Gastrocnemius medialis (tissue), 4 donors: Measurements from ENCODE around the gene SYCP2. TPM values are rescaled to one million over a fixed set of nuclear protein-coding genes. Genes with fewer than 3 reads are reported as not detected.

ENCODE experiments used
- ATAC-seq, 2 donors: fragments of 150-250 bp; one replicate each; pipeline ENCODE4 v1.9.1; 2016
- DNase-seq, 2 donors: peaks; one replicate each; pipeline ENCODE4 v3.0.0-alpha.2; 2019
- H3K27ac ChIP-seq, 4 donors: fragments of 200-600 bp; sonication (generic); 1 replicate in 1 of 4; 2 replicates in 3 of 4; pipeline ENCODE4 v1.5.1; 2016 to 2018; ENCODE audit warnings: mild to moderate bottlenecking in 2 of 4, moderate library complexity in 1 of 4
- H3K27me3 ChIP-seq, 3 donors: fragments of 200-600 bp; sonication (generic) in 2 of 3; 1 replicate in 1 of 3; 2 replicates in 2 of 3; pipeline versions ENCODE4 v1.5.1 to v1.6.0; 2016 to 2019; ENCODE audit warnings: mild to moderate bottlenecking in 1 of 3, moderate library complexity in 1 of 3
- H3K36me3 ChIP-seq, 2 donors: fragments of 200-600 bp; sonication (generic) in 1 of 2; one replicate each; pipeline ENCODE4 v1.5.1; 2017 to 2018
- H3K4me1 ChIP-seq, 2 donors: fragments of 200-600 bp; sonication (generic) in 1 of 2; one replicate each; pipeline ENCODE4 v1.5.1; 2016 to 2017; ENCODE audit warnings: mild to moderate bottlenecking in 2 of 2
- H3K4me3 ChIP-seq, 4 donors: fragments of 200-600 bp; sonication (generic) in 3 of 4; 1 replicate in 1 of 4; 2 replicates in 3 of 4; pipeline ENCODE4 v1.5.1; 2016 to 2019; ENCODE audit warnings: mild to moderate bottlenecking in 2 of 4
- H3K9me3 ChIP-seq, 3 donors: fragments of 200-600 bp; sonication (generic) in 2 of 3; 1 replicate in 1 of 3; 2 replicates in 2 of 3; pipeline ENCODE4 v1.5.1; 2016 to 2019
- CTCF ChIP-seq, 5 experiments: fragments of 450-650 bp in 3 of 5; fragments of 200-600 bp in 2 of 5; sonication (generic) in 2 of 5; IDR thresholded peaks in 4 of 5; conservative IDR thresholded peaks in 1 of 5; 1 replicate in 4 of 5; 2 replicates in 1 of 5; pipeline ENCODE4 v1.5.1; 2016 to 2019; ENCODE audit warnings: antibody characterized with exemption in 5 of 5, mild to moderate bottlenecking in 3 of 5, moderate library complexity in 3 of 5
- POLR2A ChIP-seq, 2 donors: fragments of 450-650 bp; IDR thresholded peaks; one replicate each; pipeline ENCODE4 v1.6.1; 2017; ENCODE audit warnings: antibody characterized with exemption in 2 of 2, mild to moderate bottlenecking in 2 of 2, moderate library complexity in 2 of 2
- in situ Hi-C, 4 donors: fragments of 200-750 bp; cut with MboI; loops; one replicate each; pipeline versions ENCODE4 v1.15.0 to v1.8.0; 2017; ENCODE audit warnings: low sequenced_read_pairs in 4 of 4
- intact Hi-C: fragments of 100-400 bp; cut with DNase I; formaldehyde crosslinking; loops from one replicate; pipeline ENCODE4 v1.15.1; 2023; ENCODE audit warnings: low total_unique reads
- total RNA-seq, 4 donors: library from RNA; depleted of rRNA; stranded (reverse); fragments of >200 nt; gene quantifications; one replicate each; pipeline versions ENCODE4 v1.1.0 to v1.2.3, GENCODE V29; 2016

SYCP2 gene
- total RNA-seq, 4 donors from 2014 or later, result 0.10 to 0.78 (median 0.39) TPM

DNA sequence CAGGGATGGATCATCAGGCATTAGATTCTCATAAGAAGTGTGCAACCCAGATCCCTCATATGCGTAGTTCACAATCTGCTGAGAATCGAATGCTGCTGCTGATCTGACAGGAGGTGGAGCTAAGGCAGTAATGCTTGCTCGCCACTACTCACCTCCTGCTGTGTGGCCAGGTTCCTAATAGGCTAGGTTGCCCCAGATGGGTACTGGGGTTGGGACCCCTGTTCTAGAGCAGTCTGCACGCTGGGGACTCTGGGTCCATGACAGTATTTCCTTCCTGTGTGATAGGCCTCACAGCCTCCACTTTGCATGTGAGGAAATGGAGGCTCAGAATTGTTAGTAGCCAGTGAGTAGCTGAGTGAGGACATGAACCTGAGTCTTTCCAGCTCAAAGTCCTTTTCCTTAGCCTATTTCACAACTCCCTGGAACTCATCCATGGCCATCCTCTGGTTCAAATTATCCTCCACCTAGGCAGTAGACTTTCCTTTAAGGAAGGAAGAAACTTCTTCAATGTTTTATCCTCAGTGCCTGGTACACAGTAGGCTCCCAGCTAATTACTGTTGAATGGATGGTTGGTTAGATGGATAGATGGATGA lies 117.2 kb downstream of the SYCP2 start:
- H3K4me3 ChIP-seq, result no peak overlapping the region
- H3K9me3 ChIP-seq, result no peaks in the 10 kb centered on the region
- ATAC-seq (no peak), DNase-seq (no peak)
- in situ Hi-C loops (no loop called here), intact Hi-C loops (no loop called here)
- H3K4me1 ChIP-seq, result no peaks in the 10 kb centered on the region
- no peaks in the 10 kb centered on the region for H3K27me3 ChIP-seq
- H3K27ac ChIP-seq, result no peak overlapping the region
- TF ChIP-seq POLR2A (IDR thresholded peaks at IDR 0.05) (no peak), CTCF (IDR thresholded peaks at IDR 0.05 in 4 of 5, conservative IDR thresholded peaks at IDR 0.05 in 1 of 5) (no peak)
- H3K36me3 ChIP-seq, result no peaks in the 10 kb centered on the region

- Histone ChIP-seq H3K27ac (no peak overlapping the region), H3K36me3 (no peaks in the 10 kb centered on the region), H3K27me3 (no peaks in the 10 kb centered on the region), H3K4me3 (no peak overlapping the region), H3K4me1 (no peaks in the 10 kb centered on the region), H3K9me3 (no peaks in the 10 kb centered on the region)
- ATAC-seq (no peak), DNase-seq (no peak)
- in situ Hi-C loops, result no loop called here
- intact Hi-C loops, result no loop called here
- TF ChIP-seq POLR2A (IDR thresholded peaks at IDR 0.05) (no peak), CTCF (IDR thresholded peaks at IDR 0.05 in 4 of 5, conservative IDR thresholded peaks at IDR 0.05 in 1 of 5) (no peak)
Observed at GRCh38 chr20:59814840-59815340, 118.5 kb downstream of the SYCP2 start.

DNA sequence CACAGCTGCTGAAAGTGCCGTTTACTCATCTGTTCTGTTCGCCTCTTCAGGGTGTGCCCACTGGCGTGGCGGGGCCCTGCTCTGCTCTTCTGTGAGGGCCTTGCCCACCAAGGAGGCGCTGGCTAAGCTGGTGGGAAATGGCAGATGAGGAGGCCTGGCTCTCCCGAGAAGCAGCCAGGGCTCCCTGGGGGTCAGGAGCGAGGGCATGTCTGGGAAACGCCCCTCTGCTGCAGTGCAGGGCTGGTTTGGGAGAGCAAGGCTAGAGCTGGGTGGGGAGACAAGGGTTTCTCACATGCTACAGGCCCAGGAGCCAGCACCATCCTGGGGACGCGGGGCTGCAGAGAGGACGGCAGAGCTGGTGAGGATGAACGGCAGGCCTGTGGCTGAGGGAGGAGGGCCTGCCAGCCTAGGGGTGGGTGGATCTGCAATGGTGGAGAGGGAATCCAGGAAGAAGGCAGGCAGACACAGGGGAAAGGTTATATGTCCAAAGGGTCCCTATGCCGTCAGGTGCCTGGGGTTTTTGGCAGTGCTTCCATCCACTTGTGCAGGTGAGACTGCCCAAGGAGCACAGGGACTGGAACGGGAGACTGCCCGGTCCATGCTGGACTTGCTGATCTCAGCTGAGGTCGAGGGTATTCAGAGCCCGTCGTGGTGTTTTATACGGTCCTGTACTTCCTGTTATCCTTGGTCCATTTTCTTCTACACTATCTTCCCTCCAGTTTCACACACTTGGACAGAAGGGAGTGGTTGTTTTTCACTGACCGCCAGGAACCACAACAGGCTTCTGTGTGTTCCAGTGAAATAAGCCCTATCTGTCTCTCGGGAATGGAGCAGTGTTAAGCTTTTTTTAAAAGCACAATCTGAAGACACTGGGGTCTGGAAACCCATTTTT lies 119.2 kb downstream of the SYCP2 start:
- no peak overlapping the region for H3K27ac ChIP-seq
- ATAC-seq (peak in 1 of 2 donors; percentile 82), DNase-seq (no peak)
- in situ Hi-C loops, result no loop called here
- H3K27me3 ChIP-seq, result no peaks in the 10 kb centered on the region
- H3K4me1 ChIP-seq, result no peaks in the 10 kb centered on the region
- no peak overlapping the region for H3K4me3 ChIP-seq
- no peaks in the 10 kb centered on the region for H3K9me3 ChIP-seq
- TF ChIP-seq POLR2A (IDR thresholded peaks at IDR 0.05) (no peak), CTCF (IDR thresholded peaks at IDR 0.05 in 4 of 5, conservative IDR thresholded peaks at IDR 0.05 in 1 of 5) (no peak)
- H3K36me3 ChIP-seq, result no peaks in the 10 kb centered on the region
- intact Hi-C loops, result no loop called here

Other genes with a start within 250 kb of the SYCP2 start
- 10 to 100 TPM in 2 of 4 donors, 1 to 10 TPM in 2; 4.1 to 12.0 (median 10.8) TPM for gene PPP1R3D, start 6.7 kb upstream of the SYCP2 start, total RNA-seq
- 1 to 10 TPM; 2.8 to 6.9 (median 6.4) TPM for gene FAM217B, start 6.8 kb upstream of the SYCP2 start, total RNA-seq
- under 1 TPM in 3 of 4 donors, not detected in 1; 0.27 to 0.41 (median 0.29) TPM for gene CDH26, start 24.8 kb upstream of the SYCP2 start, total RNA-seq